Keratinocyte (primary cell): Measurements from ENCODE around the gene INAFM1. TPM values are rescaled to one million over a fixed set of nuclear protein-coding genes. Genes with fewer than 3 reads are reported as not detected.

Experiments
- DNase-seq: peaks from one replicate; pipeline ENCODE4 v3.0.0-alpha.2; 2011; ENCODE audit warnings: low read depth, missing footprints, low spot score
- FAIRE-seq: peaks from 2 replicates; lab custom pipeline; 2011; peaks lifted over from hg19 to GRCh38; lab: Jason Lieb, UNC
- H2AFZ ChIP-seq: 2 replicates; pipeline ENCODE4 v1.6.0; 2012; ENCODE audit warnings: low read length, control low read depth, inconsistent platforms; ENCODE audit not compliant: control insufficient read depth
- H3K27ac ChIP-seq: 2 replicates; pipeline ENCODE4 v1.5.1; 2011; ENCODE audit warnings: low read length; ENCODE audit not compliant: control insufficient read depth, insufficient read depth
- H3K27me3 ChIP-seq: 3 replicates; pipeline ENCODE4 v1.6.0; 2011; ENCODE audit warnings: low read length; ENCODE audit not compliant: control insufficient read depth, insufficient read depth; ENCODE audit errors: extremely low read depth
- H3K36me3 ChIP-seq, 2 experiments: 2 replicates in 1 of 2; 3 replicates in 1 of 2; pipeline ENCODE4 v1.5.1; 2011; ENCODE audit warnings: low read length in 2 of 2, mild to moderate bottlenecking in 1 of 2; ENCODE audit not compliant: control insufficient read depth in 2 of 2, insufficient read depth in 2 of 2; ENCODE audit errors: extremely low read depth in 1 of 2
- H3K4me1 ChIP-seq: 3 replicates; pipeline ENCODE4 v1.5.1; 2011; ENCODE audit warnings: low read length; ENCODE audit not compliant: control insufficient read depth, insufficient read depth; ENCODE audit errors: extremely low read depth
- H3K4me2 ChIP-seq: 3 replicates; pipeline ENCODE4 v1.6.0; 2011; ENCODE audit warnings: low read depth, low read length; ENCODE audit not compliant: control insufficient read depth, insufficient read depth; ENCODE audit errors: extremely low read depth
- H3K4me3 ChIP-seq, 3 experiments: fragments of 200-600 bp in 1 of 3; sonication (generic) in 1 of 3; 2 replicates in 2 of 3; 3 replicates in 1 of 3; pipeline ENCODE4 v1.5.1; 2011 to 2016; ENCODE audit warnings: low read length in 3 of 3, mild to moderate bottlenecking in 3 of 3, control low read depth in 2 of 3, inconsistent platforms in 1 of 3, low read depth in 1 of 3, mixed read lengths in 1 of 3, mixed run types in 1 of 3, moderate library complexity in 1 of 3; ENCODE audit not compliant: control insufficient read depth in 2 of 3, insufficient read depth in 2 of 3; ENCODE audit errors: extremely low read depth in 1 of 3
- H3K79me2 ChIP-seq: 2 replicates; pipeline ENCODE4 v1.6.0; 2012; ENCODE audit warnings: low read length; ENCODE audit not compliant: control insufficient read depth, insufficient read depth
- H3K9ac ChIP-seq: 3 replicates; pipeline ENCODE4 v1.6.0; 2011; ENCODE audit warnings: low read length; ENCODE audit not compliant: control insufficient read depth, insufficient read depth; ENCODE audit errors: extremely low read depth
- H3K9me1 ChIP-seq: 3 replicates; pipeline ENCODE4 v1.6.0; 2011; ENCODE audit warnings: low read length; ENCODE audit not compliant: control insufficient read depth, insufficient read depth; ENCODE audit errors: extremely low read depth
- H3K9me3 ChIP-seq: 2 replicates; pipeline ENCODE4 v1.5.1; 2012; ENCODE audit warnings: low read depth, low read length; ENCODE audit not compliant: control insufficient read depth
- H4K20me1 ChIP-seq: 3 replicates; pipeline ENCODE4 v1.6.0; 2011; ENCODE audit warnings: low read length; ENCODE audit not compliant: control insufficient read depth, insufficient read depth; ENCODE audit errors: extremely low read depth
- EZH2 ChIP-seq: IDR thresholded peaks from one replicate; pipeline ENCODE4 v1.6.1; 2012; ENCODE audit warnings: inconsistent platforms, mild to moderate bottlenecking, low read length, moderate library complexity
- dilution Hi-C: fragments of 300-500 bp; cut with MboI; formaldehyde crosslinking; loops from one replicate; pipeline ENCODE4 v1.7.0; 2020; ENCODE audit warnings: low sequenced_read_pairs; ENCODE audit not compliant: extremely low pct_ligation_motif_present
- polyA plus RNA-seq, 5 experiments: library from polyadenylated mRNA; depleted of rRNA in 3 of 5; stranded (reverse) in 3 of 5; stranded (forward) in 1 of 5; unstranded in 1 of 5; fragments of >200 nt; gene quantifications; 1 replicate in 1 of 5; 2 replicates in 3 of 5; 3 replicates in 1 of 5; pipeline versions ENCODE4 v1.2.1 to v1.2.3, GENCODE V29; 2011 to 2012; ENCODE audit warnings: missing spikeins in 2 of 5, low read depth in 1 of 5, low replicate concordance in 1 of 5
- TF ChIP-seq, protein P1 (sequence below), 3 experiments: IDR thresholded peaks in 1 of 3; conservative IDR thresholded peaks in 1 of 3; optimal IDR thresholded peaks in 1 of 3; 2 replicates in 2 of 3; 3 replicates in 1 of 3; pipeline versions ENCODE3 to v1.5.1; 2011; ENCODE audit warnings: low read length in 3 of 3, mild to moderate bottlenecking in 3 of 3, moderate library complexity in 2 of 3, control low read depth in 1 of 3, inconsistent platforms in 1 of 3; ENCODE audit not compliant: insufficient read depth in 2 of 3; ENCODE audit errors: extremely low read depth in 1 of 3

INAFM1 gene
- polyA plus RNA-seq, 1 donor (not counting 4 experiments of a cell fraction or from before 2014, with no cell fraction given), result 0.35 TPM

GRCh38 chr19:47241919-47242577, 32.6 kb upstream of the INAFM1 start:
- Histone ChIP-seq H3K27ac (no peak overlapping the region), H2AFZ (no peak overlapping the region), H3K9me3 (no peaks in the 10 kb centered on the region), H3K79me2 (no peaks in the 10 kb centered on the region), H3K9me1 (peaks cover 2% of the 10 kb centered on the region), H3K9ac (no peak overlapping the region), H3K27me3 (no peaks in the 10 kb centered on the region), H3K4me3 (no peak overlapping the region), H4K20me1 (no peaks in the 10 kb centered on the region), H3K36me3 (peaks cover 0 to 10% of the 10 kb centered on the region in 2 experiments), H3K4me2 (no peak overlapping the region), H3K4me1 (peaks cover 34% of the 10 kb centered on the region)
- TF ChIP-seq, protein P1, sequence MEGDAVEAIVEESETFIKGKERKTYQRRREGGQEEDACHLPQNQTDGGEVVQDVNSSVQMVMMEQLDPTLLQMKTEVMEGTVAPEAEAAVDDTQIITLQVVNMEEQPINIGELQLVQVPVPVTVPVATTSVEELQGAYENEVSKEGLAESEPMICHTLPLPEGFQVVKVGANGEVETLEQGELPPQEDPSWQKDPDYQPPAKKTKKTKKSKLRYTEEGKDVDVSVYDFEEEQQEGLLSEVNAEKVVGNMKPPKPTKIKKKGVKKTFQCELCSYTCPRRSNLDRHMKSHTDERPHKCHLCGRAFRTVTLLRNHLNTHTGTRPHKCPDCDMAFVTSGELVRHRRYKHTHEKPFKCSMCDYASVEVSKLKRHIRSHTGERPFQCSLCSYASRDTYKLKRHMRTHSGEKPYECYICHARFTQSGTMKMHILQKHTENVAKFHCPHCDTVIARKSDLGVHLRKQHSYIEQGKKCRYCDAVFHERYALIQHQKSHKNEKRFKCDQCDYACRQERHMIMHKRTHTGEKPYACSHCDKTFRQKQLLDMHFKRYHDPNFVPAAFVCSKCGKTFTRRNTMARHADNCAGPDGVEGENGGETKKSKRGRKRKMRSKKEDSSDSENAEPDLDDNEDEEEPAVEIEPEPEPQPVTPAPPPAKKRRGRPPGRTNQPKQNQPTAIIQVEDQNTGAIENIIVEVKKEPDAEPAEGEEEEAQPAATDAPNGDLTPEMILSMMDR (optimal IDR thresholded peaks at IDR 0.05 in 1 of 3, IDR thresholded peaks at IDR 0.05 in 1 of 3, conservative IDR thresholded peaks at IDR 0.05 in 1 of 3; ENCODE audit: extremely low read depth in 1 of 3, insufficient read depth in 2 of 3, low read length in 3 of 3), result no peak
- no peak for TF ChIP-seq EZH2
- DNase-seq (no peak), FAIRE-seq (no peak)
- dilution Hi-C loops, result no loop called here

GRCh38 chr19:47243364-47243775, 31.3 kb upstream of the INAFM1 start:
- dilution Hi-C loops, result no loop called here
- FAIRE-seq, result no peak

More at GRCh38 chr19:47243364-47243775, 31.3 kb upstream of the INAFM1 start:
- H3K9ac ChIP-seq, result peak overlapping the region; percentile 85
- peak overlapping the region; percentile 7 to 58 (median 13) for H3K4me3 ChIP-seq
- peaks cover 2% of the 10 kb centered on the region for H3K9me1 ChIP-seq
- TF ChIP-seq EZH2, result no peak
- TF ChIP-seq, protein P1 (optimal IDR thresholded peaks at IDR 0.05 in 1 of 3, IDR thresholded peaks at IDR 0.05 in 1 of 3, conservative IDR thresholded peaks at IDR 0.05 in 1 of 3; ENCODE audit: extremely low read depth in 1 of 3, insufficient read depth in 2 of 3, low read length in 3 of 3), result no peak
- no peaks in the 10 kb centered on the region for H4K20me1 ChIP-seq
- no peaks in the 10 kb centered on the region for H3K9me3 ChIP-seq
- H3K36me3 ChIP-seq, result peaks cover 0 to 10% of the 10 kb centered on the region in 2 experiments
- H3K4me2 ChIP-seq, result peak overlapping the region; percentile 43
- H3K4me1 ChIP-seq, result peaks cover 31% of the 10 kb centered on the region
- no peaks in the 10 kb centered on the region for H3K79me2 ChIP-seq
- H3K27me3 ChIP-seq, result no peaks in the 10 kb centered on the region
- peak overlapping the region; percentile 76 for H3K27ac ChIP-seq
- peak overlapping the region; percentile 45 for H2AFZ ChIP-seq
- DNase-seq, result no peak
